ENCODE data around the gene NUFIP1.

NUFIP1 gene

DNA sequence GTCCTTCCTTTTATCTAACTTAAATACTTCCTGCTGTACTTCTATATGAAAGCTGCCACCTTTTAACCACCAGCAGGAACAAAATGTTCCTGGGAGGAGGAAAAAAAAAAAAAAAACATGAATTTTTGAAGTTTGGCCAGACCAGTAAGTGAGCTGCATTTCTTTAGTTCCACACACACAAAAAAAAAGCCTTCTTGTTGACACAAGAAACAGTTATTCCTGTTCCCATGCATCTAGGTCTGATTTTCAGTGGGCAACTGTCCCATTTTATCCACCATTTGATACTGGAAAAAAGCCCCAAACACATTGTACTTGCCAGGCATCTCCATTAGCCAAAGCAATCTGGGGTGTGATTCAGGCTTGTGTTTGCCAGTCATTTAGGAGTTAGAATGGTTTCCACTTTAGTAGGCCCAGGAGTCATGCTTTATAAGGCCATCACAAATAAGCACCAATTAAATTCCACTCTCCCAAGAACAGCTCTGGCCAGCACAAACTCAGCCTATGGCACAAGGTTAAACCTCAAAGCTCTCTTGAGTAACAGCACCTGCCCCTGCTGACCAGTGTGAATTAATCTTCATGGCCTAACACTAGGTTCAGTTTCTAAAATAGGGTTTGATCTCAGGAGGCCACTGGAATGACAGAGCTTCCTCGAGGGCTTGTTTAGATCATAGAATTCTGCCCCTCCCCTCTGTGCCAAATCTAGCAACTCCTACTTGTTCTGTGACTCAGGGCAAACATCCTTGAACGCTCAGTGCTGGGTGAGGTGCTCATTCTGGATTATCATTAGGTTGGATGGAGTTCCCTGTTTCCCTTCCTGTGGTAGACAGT is 67.1 kb downstream of the NUFIP1 start:
- ATAC-seq (ENCODE audit: low read depth) = peak; percentile 74
- H3K27ac ChIP-seq (ENCODE audit: poor library complexity, severe bottlenecking) = peak overlapping the region; percentile 81

DNA sequence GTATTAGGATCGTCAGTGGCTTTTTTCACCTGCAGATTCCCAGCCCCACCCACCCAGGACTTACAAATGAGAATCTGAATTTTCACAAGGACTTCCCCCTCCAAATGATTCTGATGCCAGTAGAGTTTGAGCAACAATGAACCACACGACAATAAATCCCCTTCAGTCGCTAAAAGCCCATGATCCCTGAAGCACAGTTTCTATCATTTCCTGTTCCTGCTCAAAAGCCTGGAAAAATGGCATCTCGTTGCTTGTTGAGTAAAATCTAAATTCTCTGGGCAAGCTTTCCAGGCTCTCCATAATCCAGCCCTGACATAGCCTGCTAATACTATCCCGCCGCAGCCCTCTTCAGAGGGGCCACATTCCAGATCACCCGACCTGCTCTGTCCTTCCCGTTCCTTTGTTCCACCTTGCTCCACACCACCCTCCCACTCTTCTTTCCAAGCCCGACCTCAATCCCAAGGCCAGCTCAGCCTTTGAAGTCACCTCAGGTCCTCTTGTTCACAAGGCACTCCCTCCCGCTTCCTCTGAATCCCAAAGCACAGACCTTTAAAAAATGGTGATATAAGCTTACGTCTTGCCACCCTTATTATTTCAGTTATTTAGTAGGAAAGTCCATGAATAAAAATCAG is 67.9 kb downstream of the NUFIP1 start:
- Histone ChIP-seq H3K4me3 (ENCODE audit: severe bottlenecking) (no peak overlapping the region), H3K27ac (ENCODE audit: poor library complexity, severe bottlenecking) (peak overlapping the region; percentile 81), H3K4me1 (ENCODE audit: insufficient read depth, poor library complexity, severe bottlenecking) (peaks cover 23% of the 10 kb centered on the region), H3K36me3 (ENCODE audit: low read depth) (no peaks in the 10 kb centered on the region), H3K9me3 (ENCODE audit: severe bottlenecking) (no peaks in the 10 kb centered on the region), H3K27me3 (ENCODE audit: insufficient read depth, poor library complexity, severe bottlenecking) (no peaks in the 10 kb centered on the region)
- ATAC-seq (ENCODE audit: low read depth) = no peak
- no peak for DNase-seq (ENCODE audit: low spot score)
- TF ChIP-seq, protein P1, sequence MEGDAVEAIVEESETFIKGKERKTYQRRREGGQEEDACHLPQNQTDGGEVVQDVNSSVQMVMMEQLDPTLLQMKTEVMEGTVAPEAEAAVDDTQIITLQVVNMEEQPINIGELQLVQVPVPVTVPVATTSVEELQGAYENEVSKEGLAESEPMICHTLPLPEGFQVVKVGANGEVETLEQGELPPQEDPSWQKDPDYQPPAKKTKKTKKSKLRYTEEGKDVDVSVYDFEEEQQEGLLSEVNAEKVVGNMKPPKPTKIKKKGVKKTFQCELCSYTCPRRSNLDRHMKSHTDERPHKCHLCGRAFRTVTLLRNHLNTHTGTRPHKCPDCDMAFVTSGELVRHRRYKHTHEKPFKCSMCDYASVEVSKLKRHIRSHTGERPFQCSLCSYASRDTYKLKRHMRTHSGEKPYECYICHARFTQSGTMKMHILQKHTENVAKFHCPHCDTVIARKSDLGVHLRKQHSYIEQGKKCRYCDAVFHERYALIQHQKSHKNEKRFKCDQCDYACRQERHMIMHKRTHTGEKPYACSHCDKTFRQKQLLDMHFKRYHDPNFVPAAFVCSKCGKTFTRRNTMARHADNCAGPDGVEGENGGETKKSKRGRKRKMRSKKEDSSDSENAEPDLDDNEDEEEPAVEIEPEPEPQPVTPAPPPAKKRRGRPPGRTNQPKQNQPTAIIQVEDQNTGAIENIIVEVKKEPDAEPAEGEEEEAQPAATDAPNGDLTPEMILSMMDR (IDR thresholded peaks at IDR 0.05; ENCODE audit: poor library complexity, severe bottlenecking) = no peak

More for the DNA sequence above, 67.1 kb downstream of the NUFIP1 start:
- no peaks in the 10 kb centered on the region for H3K36me3 ChIP-seq (ENCODE audit: low read depth)
- no peak overlapping the region for H3K4me3 ChIP-seq (ENCODE audit: severe bottlenecking)
- no peaks in the 10 kb centered on the region for H3K9me3 ChIP-seq (ENCODE audit: severe bottlenecking)
- peaks cover 23% of the 10 kb centered on the region for H3K4me1 ChIP-seq (ENCODE audit: insufficient read depth, poor library complexity, severe bottlenecking)
- peak; percentile 71 for DNase-seq (ENCODE audit: low spot score)
- H3K27me3 ChIP-seq (ENCODE audit: insufficient read depth, poor library complexity, severe bottlenecking) = no peaks in the 10 kb centered on the region
- TF ChIP-seq, protein P1 (IDR thresholded peaks at IDR 0.05; ENCODE audit: poor library complexity, severe bottlenecking) = no peak

DNA sequence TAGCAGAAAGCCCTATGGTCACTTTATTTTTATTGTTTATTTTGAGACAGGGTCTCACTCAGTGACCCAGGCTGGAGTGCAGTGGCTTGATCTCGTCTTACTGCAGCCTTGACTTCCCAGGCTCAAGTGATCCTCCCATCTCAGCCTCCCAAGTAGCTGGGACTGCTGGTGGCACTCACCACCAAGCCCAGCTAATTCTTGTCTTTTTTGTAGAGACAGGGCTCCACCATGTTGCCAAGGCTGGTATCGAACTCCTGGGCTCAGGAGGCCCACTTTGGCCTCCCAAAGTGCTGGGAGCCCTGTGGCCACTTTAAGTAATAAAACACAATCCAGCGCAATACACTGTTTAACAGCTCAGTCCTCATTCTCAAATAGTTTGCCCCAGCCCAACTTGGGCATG is 69.3 kb downstream of the NUFIP1 start:
- TF ChIP-seq, protein P1 (IDR thresholded peaks at IDR 0.05; ENCODE audit: poor library complexity, severe bottlenecking) = no peak
- Histone ChIP-seq H3K27ac (ENCODE audit: poor library complexity, severe bottlenecking) (peak overlapping the region; percentile 91), H3K27me3 (ENCODE audit: insufficient read depth, poor library complexity, severe bottlenecking) (no peaks in the 10 kb centered on the region), H3K4me3 (ENCODE audit: severe bottlenecking) (no peak overlapping the region), H3K36me3 (ENCODE audit: low read depth) (no peaks in the 10 kb centered on the region), H3K4me1 (ENCODE audit: insufficient read depth, poor library complexity, severe bottlenecking) (peaks cover 23% of the 10 kb centered on the region), H3K9me3 (ENCODE audit: severe bottlenecking) (no peaks in the 10 kb centered on the region)
- DNase-seq (ENCODE audit: low spot score) (no peak), ATAC-seq (ENCODE audit: low read depth) (no peak)

DNA sequence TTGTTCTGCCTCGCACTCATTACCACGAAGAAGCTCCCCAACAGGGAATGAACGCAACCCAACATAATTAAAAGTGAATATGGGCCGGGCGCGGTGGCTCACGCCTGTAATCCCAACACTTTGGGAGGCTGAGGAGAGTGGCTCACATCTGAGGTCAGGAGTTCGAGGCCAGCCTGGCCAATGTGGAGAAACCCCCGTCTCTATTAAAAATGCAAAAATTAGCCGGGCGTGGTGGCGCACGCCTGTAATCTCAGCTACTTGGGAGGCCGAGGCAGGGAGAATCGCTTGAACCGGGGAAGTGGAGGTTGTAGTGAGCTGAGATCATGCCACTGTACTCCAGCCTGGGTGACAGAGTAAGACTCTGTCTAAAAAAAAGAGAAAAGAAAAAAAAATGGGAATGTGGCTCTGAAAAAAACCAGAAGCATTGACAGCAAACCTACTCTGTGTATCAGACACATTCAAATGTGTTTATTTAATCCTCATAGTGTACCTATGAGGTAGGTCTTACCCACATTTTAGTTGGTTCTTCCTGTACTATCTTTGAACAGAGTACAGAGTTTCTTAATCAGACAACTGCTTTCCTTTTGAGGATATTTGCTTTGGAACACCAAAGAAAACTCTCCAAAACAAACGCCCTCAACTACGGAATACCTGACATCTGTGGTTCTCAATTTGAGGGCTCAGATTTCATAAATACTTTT is 70.0 kb downstream of the NUFIP1 start:
- Histone ChIP-seq H3K4me3 (ENCODE audit: severe bottlenecking) (no peak overlapping the region), H3K4me1 (ENCODE audit: insufficient read depth, poor library complexity, severe bottlenecking) (peaks cover 23% of the 10 kb centered on the region), H3K9me3 (ENCODE audit: severe bottlenecking) (no peaks in the 10 kb centered on the region), H3K36me3 (ENCODE audit: low read depth) (no peaks in the 10 kb centered on the region), H3K27ac (ENCODE audit: poor library complexity, severe bottlenecking) (peak overlapping the region; percentile 91), H3K27me3 (ENCODE audit: insufficient read depth, poor library complexity, severe bottlenecking) (no peaks in the 10 kb centered on the region)
- TF ChIP-seq, protein P1 (IDR thresholded peaks at IDR 0.05; ENCODE audit: poor library complexity, severe bottlenecking) = no peak
- DNase-seq (ENCODE audit: low spot score) = no peak
- ATAC-seq (ENCODE audit: low read depth) = no peak
